Adrenal gland (tissue), 5 donors: ENCODE results near the gene TLX2.

ENCODE experiments used
- CTCF ChIP-seq, 6 experiments: fragments of 450-650 bp in 4 of 6; fragments of 200-600 bp in 2 of 6; sonication (generic) in 1 of 6; IDR thresholded peaks; 1 replicate in 5 of 6; 2 replicates in 1 of 6; pipeline versions ENCODE4 v1.5.1 to v1.8.0; 2016 to 2021; ENCODE audit warnings: antibody characterized with exemption in 6 of 6, mild to moderate bottlenecking in 2 of 6, moderate library complexity in 1 of 6
- POLR2A ChIP-seq, 2 donors: fragments of 450-650 bp; IDR thresholded peaks; one replicate each; pipeline ENCODE4 v1.6.1; 2017; ENCODE audit warnings: antibody characterized with exemption in 2 of 2, mild to moderate bottlenecking in 2 of 2, moderate library complexity in 1 of 2
- donor health status: DM: no; HTN: no; CAD: no.

- TF ChIP-seq CTCF (IDR thresholded peaks at IDR 0.05) (no peak), POLR2A (IDR thresholded peaks at IDR 0.05) (no peak)
Observed at GRCh38 chr2:74542978-74543377, 28.7 kb downstream of the TLX2 start.
